22Rv1 (cell line): ENCODE results near the gene ABCC4.

Source experiments
- CTCF ChIP-seq: fragments of 450-650 bp; IDR thresholded peaks from 2 replicates; pipeline ENCODE4 v1.5.1; 2017; ENCODE audit warnings: mild to moderate bottlenecking
- ZFX ChIP-seq: fragments of 450-650 bp; IDR thresholded peaks from 2 replicates; pipeline ENCODE4 v1.6.1; 2017; ENCODE audit warnings: antibody characterized with exemption, borderline replicate concordance

- TF ChIP-seq CTCF (no peak), ZFX (no peak)
Measured at GRCh38 chr13:95301968-95302393, 730 bp upstream of the ABCC4 start.
